Lower lobe of right lung (tissue), 2 donors: ENCODE data around the gene PTPRM. TPM values are rescaled to one million over a fixed set of nuclear protein-coding genes. Genes with fewer than 3 reads are reported as not detected.
A peak's percentile ranks its signal among the peaks of the same experiment; 100 is the strongest.

Experiments used
- ATAC-seq, 2 donors: fragments of 200-7000 bp; cut with Tn5 transposase; one replicate each; pipeline ENCODE4 v1.9.1; 2020 to 2022; ENCODE audit warnings: mild to moderate bottlenecking in 2 of 2, moderate library complexity in 2 of 2
- DNase-seq: peaks from one replicate; pipeline ENCODE4 v3.0.0-alpha.2; 2020
- H3K27ac ChIP-seq: fragments of 200-600 bp; one replicate; pipeline ENCODE4 v1.8.0; 2022
- H3K27me3 ChIP-seq: fragments of 200-600 bp; one replicate; pipeline ENCODE4 v1.8.0; 2022; ENCODE audit warnings: low read depth
- H3K36me3 ChIP-seq: fragments of 200-600 bp; one replicate; pipeline ENCODE4 v1.8.0; 2022; ENCODE audit warnings: mild to moderate bottlenecking
- H3K4me1 ChIP-seq: fragments of 200-600 bp; one replicate; pipeline ENCODE4 v1.8.0; 2022
- H3K4me3 ChIP-seq: fragments of 200-600 bp; one replicate; pipeline ENCODE4 v1.8.0; 2022; ENCODE audit warnings: mild to moderate bottlenecking
- H3K9me3 ChIP-seq: fragments of 200-600 bp; one replicate; pipeline ENCODE4 v1.8.0; 2022
- CTCF ChIP-seq: fragments of 200-600 bp; IDR thresholded peaks from one replicate; pipeline ENCODE4 v1.8.0; 2022; ENCODE audit warnings: antibody characterized with exemption, mild to moderate bottlenecking
- intact Hi-C: fragments of 100-400 bp; cut with DNase I; formaldehyde crosslinking; loops from one replicate; pipeline ENCODE4 v1.11.0; 2022
- total RNA-seq: library from RNA; stranded (reverse); fragmentation: NEBNext Ultra II Directional; extraction: Animal tissue kit (Norgen Biotek cat#: 25700); gene quantifications from one replicate; pipeline ENCODE4 v1.2.1, GENCODE V29; 2021
- donor health status: DM: no; HTN: yes; CAD: no; lungs with severe emphysema.

PTPRM gene
- total RNA-seq, 1 donor from 2014 or later, result 85.2 TPM

- Histone ChIP-seq H3K4me3 (no peak overlapping the region), H3K9me3 (no peaks in the 10 kb centered on the region), H3K27ac (no peak overlapping the region), H3K4me1 (no peaks in the 10 kb centered on the region), H3K36me3 (no peaks in the 10 kb centered on the region), H3K27me3 (no peaks in the 10 kb centered on the region)
- peak in 1 of 2 donors; percentile 83 for ATAC-seq
- intact Hi-C loops, result no loop called here
- no peak for TF ChIP-seq CTCF
- no peak for DNase-seq
Measured at GRCh38 chr18:7878265-7879211, 311.4 kb downstream of the PTPRM start.

GRCh38 chr18:7879717-7880116, 312.6 kb downstream of the PTPRM start:
- no peak for TF ChIP-seq CTCF
- Histone ChIP-seq H3K4me3 (no peak overlapping the region), H3K9me3 (no peaks in the 10 kb centered on the region), H3K27me3 (no peaks in the 10 kb centered on the region), H3K4me1 (no peaks in the 10 kb centered on the region), H3K36me3 (no peaks in the 10 kb centered on the region), H3K27ac (no peak overlapping the region)
- DNase-seq, result no peak
- intact Hi-C loops, result no loop called here
- ATAC-seq, result peak in 1 of 2 donors; percentile 19

- Histone ChIP-seq H3K9me3 (no peaks in the 10 kb centered on the region), H3K4me1 (no peaks in the 10 kb centered on the region), H3K36me3 (no peaks in the 10 kb centered on the region), H3K4me3 (no peak overlapping the region), H3K27ac (no peak overlapping the region), H3K27me3 (no peaks in the 10 kb centered on the region)
- ATAC-seq, result no peak
- TF ChIP-seq CTCF, result no peak
- intact Hi-C loops, result no loop called here
- no peak for DNase-seq
Measured at GRCh38 chr18:7885865-7886264, 318.7 kb downstream of the PTPRM start.

GRCh38 chr18:7886436-7886835, 319.3 kb downstream of the PTPRM start:
- no peak for DNase-seq
- intact Hi-C loops, result no loop called here
- Histone ChIP-seq H3K36me3 (no peaks in the 10 kb centered on the region), H3K4me1 (no peaks in the 10 kb centered on the region), H3K27ac (no peak overlapping the region), H3K4me3 (no peak overlapping the region), H3K9me3 (no peaks in the 10 kb centered on the region), H3K27me3 (no peaks in the 10 kb centered on the region)
- ATAC-seq, result no peak
- TF ChIP-seq CTCF, result no peak

GRCh38 chr18:7889515-7889914, 322.4 kb downstream of the PTPRM start:
- intact Hi-C loops, result no loop called here

More at GRCh38 chr18:7889515-7889914, 322.4 kb downstream of the PTPRM start:
- ATAC-seq, result no peak
- H3K9me3 ChIP-seq, result no peaks in the 10 kb centered on the region
- DNase-seq, result no peak
- no peak for TF ChIP-seq CTCF
- H3K27ac ChIP-seq, result no peak overlapping the region
- no peaks in the 10 kb centered on the region for H3K27me3 ChIP-seq
- no peaks in the 10 kb centered on the region for H3K36me3 ChIP-seq
- H3K4me1 ChIP-seq, result no peaks in the 10 kb centered on the region
- H3K4me3 ChIP-seq, result no peak overlapping the region
